Esophagus mucosa (tissue), 1 donor: ENCODE data around the gene CACNA2D1. TPM values are rescaled to one million over a fixed set of nuclear protein-coding genes. Genes with fewer than 3 reads are reported as not detected.
"Not testable (repeated sequence)": the region's sequence is repeated elsewhere in the genome, so short reads cannot be mapped to it uniquely, and the experiment has no call there.

Source experiments
- ATAC-seq: fragments of 200-7000 bp; cut with Tn5 transposase; one replicate; pipeline ENCODE4 v1.9.1; 2020
- total RNA-seq: library from RNA; stranded (reverse); gene quantifications from one replicate; pipeline ENCODE4 v1.2.4, GENCODE V29; 2023
- donor health status: DM: yes; HTN: yes; CAD: no.

The CACNA2D1 gene
- total RNA-seq, 1 donor from 2014 or later, result 2.2 TPM

GRCh38 chr7:82164410-82164809 lies 279.2 kb downstream of the CACNA2D1 start:
- no peak for ATAC-seq

- no peak for ATAC-seq
Measured at GRCh38 chr7:82163586-82163985, 280.0 kb downstream of the CACNA2D1 start.

DNA sequence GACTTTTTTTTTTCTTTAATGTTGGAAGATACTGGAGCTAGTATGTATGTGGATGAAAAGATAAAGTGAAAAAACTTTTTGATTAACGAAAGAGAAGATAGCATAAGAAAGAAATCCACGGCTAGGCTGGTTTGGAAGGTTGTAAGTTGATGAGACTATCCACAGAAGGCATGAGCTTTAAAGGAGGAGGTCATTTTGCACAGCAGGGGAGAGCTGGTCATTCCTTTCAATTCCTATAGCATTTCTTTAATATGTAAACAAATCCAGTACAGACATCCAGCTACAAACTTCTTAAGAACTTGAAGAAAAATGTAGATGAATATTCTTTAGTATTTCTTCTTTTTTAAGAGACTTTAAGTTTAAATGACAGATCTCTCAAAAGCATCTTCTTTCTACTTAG lies 281.3 kb downstream of the CACNA2D1 start:
- ATAC-seq, result no peak

- no peak for ATAC-seq
Measured at GRCh38 chr7:82158327-82158726, 285.2 kb downstream of the CACNA2D1 start.

DNA sequence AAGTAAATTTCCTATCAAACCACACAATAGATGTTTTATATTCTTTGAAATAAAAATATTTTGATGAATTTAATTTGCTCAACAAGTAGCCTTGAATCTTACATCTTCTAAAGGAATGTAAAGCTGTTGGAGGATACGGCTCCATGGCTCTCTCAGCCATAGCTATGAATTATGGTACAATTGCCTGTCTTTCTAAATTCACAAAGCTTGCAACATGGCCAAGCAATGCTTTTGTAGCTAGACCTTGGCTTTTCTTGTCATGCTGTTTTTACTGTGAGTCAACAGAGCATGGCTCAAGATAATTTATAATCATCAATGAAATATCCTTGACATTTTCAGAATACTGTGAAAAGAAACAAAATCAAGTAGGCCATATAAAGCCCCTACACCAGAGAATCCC lies 286.7 kb downstream of the CACNA2D1 start:
- no peak for ATAC-seq

DNA sequence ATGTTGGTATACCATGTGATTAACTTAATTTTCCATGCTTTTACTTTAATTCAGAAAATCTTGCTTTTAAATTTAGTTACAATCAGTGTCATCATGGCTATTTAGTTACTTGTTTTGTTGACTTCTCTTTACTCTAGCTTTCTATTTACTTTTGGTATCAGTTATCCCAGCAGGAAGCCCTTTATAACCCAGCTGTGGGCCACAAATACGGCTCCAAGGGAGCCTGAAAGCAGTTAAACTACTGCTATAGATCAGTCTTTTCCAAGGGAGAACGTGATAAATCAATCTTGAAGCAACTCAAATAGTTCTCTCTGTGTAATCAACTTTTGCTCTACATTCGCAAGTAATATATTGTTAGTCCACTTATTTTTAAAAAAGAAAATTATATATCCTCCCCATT lies 287.4 kb downstream of the CACNA2D1 start:
- ATAC-seq, result no peak

- ATAC-seq, result no peak
Measured at GRCh38 chr7:82154728-82155127, 288.8 kb downstream of the CACNA2D1 start.

GRCh38 chr7:82153776-82154175 lies 289.8 kb downstream of the CACNA2D1 start:
- no peak for ATAC-seq

DNA sequence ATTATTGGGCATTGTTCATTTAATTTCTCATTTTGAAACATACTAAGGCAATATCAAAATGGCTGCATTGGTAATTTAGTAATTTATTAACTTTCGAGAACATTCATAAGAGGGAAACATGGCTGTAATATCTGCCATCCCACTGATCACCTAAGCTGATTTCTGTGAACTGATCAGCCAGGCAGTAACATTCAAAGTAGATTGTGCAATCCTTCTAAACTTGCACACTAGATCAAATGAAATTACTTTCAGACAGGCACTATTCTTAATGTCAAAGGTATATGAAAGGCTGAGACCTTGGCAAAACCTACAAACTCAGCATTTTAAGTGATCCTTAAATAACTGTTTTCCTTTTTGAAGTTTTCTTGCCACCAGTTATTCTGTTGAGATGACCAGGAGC lies 290.7 kb downstream of the CACNA2D1 start:
- ATAC-seq, result no peak

- no peak for ATAC-seq
Measured at GRCh38 chr7:82146491-82146890, 297.1 kb downstream of the CACNA2D1 start.

DNA sequence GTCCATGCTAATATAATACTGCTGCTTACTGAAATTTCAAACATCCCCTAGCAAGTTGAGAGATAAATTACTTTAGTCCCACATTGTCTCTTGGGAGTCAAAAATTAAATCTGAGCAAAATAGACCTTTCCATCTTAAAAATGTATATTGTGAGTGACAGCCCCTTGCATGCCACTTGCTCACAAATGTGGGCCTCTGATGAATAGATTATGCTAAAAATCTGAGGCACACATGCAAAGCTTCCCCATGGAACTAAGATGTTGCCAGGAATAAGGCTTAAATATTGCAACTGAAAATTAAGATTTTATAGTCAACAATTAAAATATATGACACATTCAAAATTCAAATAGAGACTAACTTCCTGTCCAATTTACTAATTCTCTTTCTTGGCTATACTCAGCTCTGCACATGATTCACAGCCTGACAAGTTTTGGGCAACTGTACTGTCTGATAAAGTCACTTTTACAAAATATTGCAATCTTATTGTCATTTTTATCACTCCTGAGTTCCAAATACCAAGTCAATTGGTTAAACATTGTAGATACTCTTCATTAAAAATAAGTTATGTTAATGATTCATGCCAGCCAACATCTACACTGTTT lies 301.2 kb downstream of the CACNA2D1 start:
- ATAC-seq, result no peak

DNA sequence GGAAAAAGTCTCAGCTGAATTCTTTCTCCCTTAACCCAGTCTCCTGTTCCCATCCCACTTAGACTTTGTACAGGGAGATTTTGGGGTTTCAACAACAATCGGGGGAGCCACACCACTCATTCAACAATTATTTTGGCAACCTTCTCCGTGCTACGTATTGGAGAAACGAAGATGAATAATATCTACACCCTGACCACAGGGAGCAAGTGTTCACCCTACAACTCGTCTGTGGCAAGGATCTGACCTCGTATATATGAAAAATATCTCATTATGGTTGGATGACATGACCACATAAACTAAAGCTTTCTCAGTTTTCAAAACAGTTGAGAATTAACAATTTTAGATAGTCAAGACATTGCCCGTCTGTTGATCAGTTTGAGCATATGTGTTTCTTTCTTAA lies 302.1 kb downstream of the CACNA2D1 start:
- ATAC-seq, result no peak

DNA sequence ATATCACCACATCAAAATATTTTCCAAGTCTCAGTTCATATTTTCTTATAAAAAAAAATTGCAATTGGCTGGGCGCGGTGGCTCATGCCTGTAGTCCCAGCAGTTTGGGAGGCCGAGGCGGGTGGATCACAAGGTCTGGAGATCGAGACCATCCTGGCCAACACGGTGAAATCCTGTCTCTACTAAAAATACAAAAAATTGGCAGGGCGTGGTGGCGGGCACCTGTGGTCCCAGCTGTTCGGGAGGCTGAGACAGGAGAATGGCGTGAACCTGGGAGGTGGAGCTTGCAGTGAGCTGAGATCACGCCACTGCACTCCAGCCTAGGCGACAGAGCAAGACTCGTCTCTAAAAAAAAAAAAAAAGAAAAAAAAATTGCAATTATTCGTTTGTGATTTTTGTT lies 303.0 kb downstream of the CACNA2D1 start:
- ATAC-seq, result not testable (repeated sequence)

DNA sequence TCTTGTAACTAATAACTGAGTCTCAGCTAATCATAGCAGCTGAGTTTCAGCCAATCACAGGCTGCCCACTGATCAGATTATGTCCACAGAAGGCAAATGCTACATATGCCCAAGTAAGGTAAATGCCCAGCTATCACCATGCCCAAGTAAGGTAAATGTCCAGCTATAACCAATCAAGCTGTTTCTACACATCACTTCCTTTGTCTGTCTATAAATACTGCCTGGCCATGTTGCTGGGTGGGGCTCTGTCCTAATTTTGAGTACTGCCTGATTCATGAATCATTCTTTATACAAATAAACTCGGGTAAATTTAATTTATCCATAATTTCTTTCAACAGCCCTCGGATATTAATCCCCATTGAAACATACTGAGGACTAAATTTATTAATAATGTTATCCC lies 312.4 kb downstream of the CACNA2D1 start:
- no peak for ATAC-seq

GRCh38 chr7:82129091-82129490 lies 314.5 kb downstream of the CACNA2D1 start:
- ATAC-seq, result no peak

DNA sequence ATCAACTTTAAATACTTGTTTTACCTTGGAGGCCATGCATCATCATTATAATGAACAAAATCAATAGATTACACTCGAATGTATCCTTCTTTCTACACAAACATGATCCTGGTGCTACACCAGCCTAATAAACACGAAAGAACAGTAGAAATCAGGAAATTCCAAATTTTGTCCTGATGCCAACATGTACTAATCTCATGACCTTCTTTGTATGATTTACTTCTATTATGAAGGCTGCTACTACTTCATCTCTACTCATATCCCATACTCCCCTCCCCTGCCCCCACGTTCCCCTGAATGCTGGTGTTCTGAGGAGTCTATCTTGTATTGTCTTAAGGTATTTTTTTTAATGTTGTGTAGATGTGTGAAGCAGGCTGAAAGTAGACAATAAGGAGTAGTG lies 315.0 kb downstream of the CACNA2D1 start:
- ATAC-seq, result no peak

GRCh38 chr7:82126576-82126975 lies 317.0 kb downstream of the CACNA2D1 start:
- ATAC-seq, result no peak

DNA sequence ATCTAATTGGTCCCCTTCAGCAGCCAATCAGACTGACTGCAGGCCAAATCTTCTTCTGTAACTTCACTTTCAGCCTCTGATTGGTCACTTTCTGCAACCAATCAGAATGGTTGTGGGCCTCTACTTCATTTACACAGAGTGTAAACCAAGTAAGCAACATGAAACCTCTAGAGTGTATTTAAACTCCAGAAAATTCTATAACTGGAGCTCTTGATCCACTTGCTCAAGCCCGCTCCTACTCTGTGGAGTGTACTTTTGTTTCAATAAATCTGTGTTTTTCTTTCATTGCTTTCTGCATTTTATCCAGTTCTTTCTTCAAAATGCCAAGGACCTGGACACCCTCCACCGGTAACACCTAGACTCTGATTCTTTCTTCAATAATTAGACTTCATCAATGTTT lies 319.1 kb downstream of the CACNA2D1 start:
- no peak for ATAC-seq

DNA sequence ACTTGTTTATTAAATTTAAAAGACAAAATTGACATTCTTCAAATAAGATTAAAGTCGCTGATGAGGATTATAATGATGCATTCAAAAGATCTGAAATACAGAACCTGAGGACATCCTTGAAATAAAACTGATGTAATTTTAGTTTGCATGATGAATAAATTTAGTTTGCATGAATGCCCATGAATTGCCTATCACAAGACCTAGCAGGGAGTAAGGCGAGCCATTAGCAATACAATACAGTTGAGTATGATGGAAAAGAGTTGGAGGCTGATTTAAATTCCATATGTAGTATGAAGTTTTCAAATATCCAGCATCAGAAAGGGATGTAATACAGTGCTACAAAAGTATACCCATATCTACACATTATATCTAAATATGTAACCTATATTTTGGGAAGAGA lies 321.3 kb downstream of the CACNA2D1 start:
- ATAC-seq, result no peak

DNA sequence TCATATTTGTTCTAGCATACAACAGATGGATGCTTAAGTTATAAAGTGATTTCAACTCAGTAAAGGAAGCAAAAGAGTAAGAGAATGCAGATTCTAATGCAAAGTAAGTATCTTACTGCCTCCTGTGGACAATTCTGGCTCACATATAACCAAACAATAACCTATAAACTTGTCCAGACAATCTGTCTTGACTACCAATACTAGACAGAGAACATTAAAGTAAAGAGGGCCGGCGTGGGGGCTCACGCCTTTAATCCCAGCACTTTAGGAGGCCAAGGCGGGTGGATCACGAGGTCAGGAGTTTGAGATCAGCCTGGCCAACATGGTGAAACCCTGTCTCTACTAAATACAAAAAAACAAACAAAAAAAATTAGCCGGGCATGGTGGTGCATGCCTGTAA lies 329.3 kb downstream of the CACNA2D1 start:
- ATAC-seq, result no peak

- no peak for ATAC-seq
Measured at GRCh38 chr7:82110146-82110840, 333.3 kb downstream of the CACNA2D1 start.

- ATAC-seq, result no peak
Measured at GRCh38 chr7:82109288-82109687, 334.3 kb downstream of the CACNA2D1 start.

DNA sequence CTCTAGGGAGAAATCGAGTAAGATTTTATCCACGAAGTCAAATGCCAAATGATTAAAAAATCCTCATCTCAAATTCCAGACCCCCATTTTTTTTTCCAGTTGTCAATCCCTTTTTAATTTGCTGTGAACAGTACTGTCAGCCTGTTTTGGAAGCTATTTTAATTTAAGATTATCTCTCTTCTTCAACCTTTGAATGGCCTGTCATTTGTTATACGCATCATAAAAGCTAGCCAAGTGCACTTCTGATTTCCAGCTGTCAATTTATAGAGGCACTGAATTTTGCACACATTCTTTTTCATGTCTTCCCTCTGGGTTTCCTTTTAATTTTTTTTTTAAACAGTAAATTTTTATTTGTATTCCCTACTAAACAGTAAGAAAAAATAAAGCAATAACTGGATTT lies 337.4 kb downstream of the CACNA2D1 start:
- ATAC-seq, result no peak

DNA sequence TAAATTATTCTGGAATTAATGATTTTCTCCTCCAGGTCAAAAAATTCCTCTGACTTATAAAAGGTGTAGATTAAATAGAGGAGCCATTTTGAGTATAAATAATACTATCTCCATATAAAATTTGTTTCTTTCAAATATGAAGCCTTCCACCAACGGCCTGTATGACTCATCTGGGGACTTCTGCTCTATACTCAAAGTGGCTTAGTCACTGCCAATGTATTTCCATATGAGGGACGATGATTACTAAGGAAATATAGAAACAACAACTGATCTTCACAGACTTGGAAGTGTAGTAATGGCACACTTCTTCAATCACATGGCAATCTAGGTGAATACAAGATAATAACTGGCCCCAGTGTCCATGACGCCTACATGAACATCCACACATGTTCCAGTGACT lies 338.1 kb downstream of the CACNA2D1 start:
- ATAC-seq, result no peak

- ATAC-seq, result no peak
Measured at GRCh38 chr7:82098414-82098813, 345.2 kb downstream of the CACNA2D1 start.
